NCI-H1105 treated with DMSO at 0.1 percent for 48 hours (cell line): ENCODE results near the gene SOBP.
"Not testable (repeated sequence)": the region's sequence is repeated elsewhere in the genome, so short reads cannot be mapped to it uniquely, and the experiment has no call there.

Source experiments
- DNase-seq: peaks from one replicate; lab custom pipeline; 2025; lab: John Stamatoyannopoulos, UW

Gene SOBP

DNA sequence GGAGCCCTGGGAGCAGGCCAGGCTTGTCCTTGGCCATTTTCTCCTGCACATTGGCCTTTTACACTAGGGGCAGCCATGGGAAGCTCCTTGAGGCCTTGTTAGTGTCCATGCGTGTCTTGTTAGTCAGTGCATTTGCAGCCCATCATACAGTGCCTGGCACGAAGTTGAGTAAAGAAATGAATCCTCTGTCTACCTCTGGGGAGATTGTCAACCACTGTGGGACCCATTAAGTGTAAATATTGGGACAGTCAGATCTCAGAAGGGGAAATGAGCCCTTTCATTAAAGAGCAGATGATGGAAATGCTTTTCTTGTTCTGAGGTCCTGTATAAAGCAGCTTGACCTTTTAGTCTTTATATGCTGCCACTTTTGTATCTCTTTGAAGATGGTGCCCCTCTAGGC, 33.9 kb downstream of the SOBP start:
- DNase-seq: no peak

DNA sequence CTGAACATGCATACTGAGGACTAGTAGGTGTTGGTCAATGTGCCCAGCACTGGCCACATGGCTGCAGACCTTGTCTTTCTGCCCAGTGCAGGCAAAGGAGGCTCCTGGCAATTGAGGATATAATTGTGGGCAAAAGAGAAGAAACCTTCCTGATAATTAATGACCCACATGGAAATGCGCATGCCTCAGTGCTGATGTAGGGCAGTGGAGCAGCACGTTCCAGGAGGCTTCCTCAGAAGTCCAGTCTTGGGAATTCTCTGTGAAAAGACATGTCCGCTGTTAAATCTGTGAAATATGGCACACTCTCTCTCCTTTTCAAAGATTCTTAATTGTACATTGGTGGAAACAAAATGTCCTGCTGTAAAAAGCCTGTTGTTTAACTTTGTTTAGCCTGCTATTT, 34.7 kb downstream of the SOBP start:
- no peak for DNase-seq

GRCh38 chr6:107531868-107532267, 42.0 kb downstream of the SOBP start:
- DNase-seq: no peak

GRCh38 chr6:107532706-107533105, 42.8 kb downstream of the SOBP start:
- no peak for DNase-seq

GRCh38 chr6:107533415-107534059, 43.6 kb downstream of the SOBP start:
- DNase-seq: no peak

DNA sequence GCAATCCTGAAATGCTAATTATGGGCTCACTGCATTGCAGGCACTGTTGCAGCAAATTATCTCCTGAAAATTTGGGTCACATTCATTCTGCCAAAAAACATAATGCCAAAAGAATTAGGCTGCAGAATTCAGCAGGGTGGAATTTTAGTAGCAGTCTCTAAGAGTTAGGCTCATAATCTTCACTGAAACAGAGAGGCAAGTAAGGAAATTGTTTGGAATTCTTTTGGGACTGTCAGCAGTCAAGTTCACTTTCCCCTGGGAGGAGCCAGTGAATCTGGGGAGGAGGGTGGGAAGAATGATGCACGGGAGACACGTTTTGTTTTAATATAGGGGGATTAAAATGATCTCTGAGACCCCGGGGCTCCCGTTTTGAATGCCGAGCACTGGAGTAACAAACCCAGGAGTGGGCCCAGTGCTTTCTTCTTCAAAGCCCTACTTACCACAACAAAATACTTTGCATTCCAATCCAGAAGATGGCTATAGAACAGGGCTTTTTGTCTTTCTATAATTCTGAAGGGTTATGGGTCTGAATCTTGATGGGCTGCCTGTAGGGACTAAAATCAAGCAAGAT, 44.7 kb downstream of the SOBP start:
- DNase-seq: no peak

DNA sequence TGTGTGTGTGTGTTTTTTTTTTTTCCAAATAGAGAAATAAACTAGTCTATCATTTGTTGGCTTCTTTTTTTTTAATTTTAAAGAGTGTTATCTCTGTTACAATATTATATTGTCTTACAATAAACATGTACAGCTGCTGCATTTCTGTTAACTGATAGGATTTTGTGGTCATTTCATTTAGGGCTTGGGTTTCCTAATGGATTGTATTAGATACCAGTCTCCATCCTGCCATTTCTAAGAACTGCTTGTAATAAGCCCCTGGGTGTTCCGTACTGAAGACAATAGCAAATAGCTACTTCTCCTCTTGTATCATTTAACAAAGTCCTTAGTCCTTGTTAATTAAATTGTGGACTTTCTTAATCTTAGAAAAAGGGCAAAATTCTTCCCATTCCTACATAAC, 45.7 kb downstream of the SOBP start:
- no peak for DNase-seq

DNA sequence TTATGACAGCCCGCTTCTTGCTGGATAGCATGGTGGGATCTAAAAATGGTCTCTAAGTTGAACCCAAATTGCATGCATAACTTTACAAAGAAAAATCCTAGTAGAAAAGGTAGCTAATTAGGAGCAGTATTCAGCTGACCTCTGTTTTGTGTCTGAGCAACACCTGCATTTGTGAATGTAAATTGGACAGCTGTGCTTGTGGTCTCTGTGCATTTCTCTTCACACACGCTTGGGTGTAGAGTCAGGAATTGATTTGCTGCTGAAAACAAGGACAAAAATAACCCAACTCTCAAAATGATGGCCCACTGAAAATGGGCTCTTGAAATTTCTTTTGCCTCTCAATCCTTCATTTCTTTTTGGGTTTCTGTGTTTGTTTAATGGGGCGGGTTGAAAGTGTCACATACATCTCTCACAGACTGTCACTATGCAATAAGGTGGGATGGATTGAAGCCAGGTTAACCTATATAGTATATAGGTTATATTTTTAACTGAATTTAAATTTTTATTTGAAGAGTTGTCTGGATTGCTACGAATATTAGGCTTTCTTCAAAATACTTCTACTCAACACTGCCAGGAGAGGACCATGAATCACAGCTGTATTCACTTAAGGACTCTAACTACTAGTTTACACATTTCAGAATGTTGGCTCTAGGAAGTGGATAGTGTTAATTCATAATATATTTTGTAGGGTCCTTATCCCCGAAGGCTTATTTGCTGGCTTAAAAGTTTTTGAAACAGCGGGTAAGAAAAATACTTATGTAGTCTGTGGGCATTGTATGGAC, 46.5 kb downstream of the SOBP start:
- DNase-seq: no peak

DNA sequence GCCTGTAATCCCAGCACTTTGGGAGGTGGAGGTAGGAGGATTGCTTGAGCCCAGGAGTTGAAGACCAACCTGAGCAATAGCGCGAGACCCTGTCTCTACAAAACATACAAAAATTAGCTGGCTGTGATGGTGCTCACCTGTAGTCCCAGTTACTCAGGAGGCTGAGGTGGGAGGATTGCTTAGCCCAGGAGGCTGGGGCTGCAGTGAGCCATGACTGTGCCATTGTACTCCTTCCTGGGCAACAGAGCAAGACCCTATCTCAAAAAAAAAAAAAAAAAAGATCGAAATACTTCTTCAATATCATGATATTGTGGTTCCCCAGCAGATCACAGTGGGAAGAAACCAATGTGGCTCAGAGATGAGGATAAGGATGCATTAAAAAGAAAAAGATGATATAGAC, 47.6 kb downstream of the SOBP start:
- DNase-seq: no peak

DNA sequence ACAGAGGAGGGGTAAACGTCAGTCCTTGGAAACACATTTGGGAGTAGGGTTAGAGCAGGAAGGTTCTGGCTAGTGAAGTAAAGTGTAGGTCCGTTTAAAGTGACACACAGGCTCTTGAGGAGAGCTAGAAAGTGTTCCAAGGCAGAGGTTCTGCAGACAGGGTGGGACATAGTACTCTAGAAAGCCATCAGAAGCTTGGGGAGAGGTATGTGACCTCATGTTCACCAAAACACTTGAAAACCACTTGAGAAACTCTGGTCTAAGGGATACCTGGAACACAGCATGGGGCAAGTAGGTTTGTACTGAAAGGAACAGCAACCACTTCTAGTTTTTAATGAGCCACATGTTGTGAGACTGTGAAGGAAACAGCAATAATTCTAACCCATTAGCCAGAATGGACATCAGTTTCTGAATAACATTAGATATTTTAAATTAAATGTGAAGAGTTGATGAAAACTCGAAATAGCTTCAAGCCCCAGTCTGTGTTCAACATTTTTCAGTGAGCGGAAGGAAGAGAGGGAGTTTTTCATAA, 49.0 kb downstream of the SOBP start:
- DNase-seq: no peak

- DNase-seq: no peak
Observed at GRCh38 chr6:107539409-107539808, 49.5 kb downstream of the SOBP start.

DNA sequence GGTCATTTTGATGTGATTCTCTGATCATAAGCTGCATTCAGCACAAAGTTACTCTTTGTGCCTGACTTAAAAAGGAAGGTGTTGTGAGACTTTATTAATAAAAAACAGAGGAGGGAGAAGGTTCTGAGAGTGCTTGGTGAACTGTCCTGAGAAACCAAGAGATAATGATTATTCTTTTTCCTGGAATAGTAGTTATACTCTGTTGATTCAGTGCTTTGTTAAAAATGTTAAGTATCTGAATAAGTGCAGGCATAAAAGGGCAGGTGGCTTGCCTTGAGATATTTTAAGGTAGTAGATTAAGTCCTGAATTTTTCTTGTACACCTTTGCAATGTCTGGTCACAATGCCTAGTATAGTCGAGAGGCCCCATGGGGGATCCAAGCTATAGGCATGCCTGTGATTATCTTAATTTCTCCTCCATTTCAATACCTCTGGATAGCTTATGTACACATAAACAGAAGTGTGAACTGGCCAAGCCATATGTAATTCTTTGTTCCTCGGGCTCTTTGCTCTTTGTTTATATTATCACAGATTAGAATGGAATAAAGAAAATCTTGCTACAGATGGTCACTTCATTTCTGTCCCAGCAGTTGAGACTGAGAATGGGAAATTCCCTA, 50.0 kb downstream of the SOBP start:
- DNase-seq: no peak

DNA sequence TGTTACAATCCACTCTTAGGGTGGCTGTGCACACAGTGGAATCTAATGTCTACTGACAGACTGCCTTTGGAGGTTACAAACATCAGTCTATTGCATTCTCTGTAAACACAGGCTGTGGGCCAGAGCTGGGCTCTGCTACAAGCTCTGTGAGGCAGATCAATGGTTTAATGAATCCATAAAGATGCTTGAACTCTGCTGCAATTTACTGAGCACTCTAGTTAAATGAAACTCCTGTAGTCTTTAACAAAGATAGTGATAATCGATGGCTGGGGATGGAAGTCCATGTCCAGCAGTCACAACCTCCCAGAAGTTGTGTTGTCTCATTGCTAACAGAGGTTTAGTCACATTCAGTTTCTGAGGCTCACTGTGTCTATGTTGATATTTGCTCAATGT, 50.5 kb downstream of the SOBP start:
- no peak for DNase-seq

DNA sequence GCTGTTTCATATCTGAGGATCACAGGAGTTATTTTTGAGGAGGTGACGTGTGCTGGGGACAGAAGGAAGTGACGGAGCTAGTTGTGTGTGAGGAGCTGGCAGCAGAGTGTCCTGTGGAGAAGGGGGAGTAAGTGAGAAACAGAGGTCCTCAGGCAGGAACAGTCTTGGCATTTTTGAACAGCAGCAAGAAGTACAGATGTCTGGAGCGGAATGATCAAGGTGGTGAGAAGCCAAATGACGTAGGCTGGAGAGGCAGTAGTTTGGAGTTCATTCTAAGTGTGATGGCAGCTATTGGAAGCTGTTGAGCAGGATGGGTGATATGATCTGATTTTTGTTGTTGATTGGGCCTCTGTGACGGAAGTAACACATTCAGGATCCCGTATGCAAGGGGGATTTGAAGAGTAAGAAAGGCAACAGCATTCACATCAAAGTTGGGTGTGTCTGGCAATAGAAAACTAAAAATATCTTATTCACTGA, 52.3 kb downstream of the SOBP start:
- no peak for DNase-seq

DNA sequence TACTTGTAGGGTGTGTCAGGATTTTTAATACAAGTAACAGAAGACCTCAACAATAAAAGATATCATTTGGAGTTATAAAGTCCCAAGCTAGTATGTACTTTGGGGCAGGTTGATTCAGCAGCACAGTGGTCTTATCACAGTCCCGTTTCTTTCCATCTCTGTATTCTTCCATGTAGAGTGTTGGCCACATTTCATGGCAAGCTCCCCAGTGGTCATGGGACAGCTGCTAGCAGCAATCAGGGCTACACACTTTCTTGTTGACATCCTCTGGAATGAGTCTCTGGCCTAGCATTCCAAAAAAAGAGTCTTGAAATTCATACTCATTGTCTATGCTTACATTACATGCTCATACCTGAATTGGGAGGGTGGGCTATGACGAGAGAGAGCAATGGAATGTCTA, 53.2 kb downstream of the SOBP start:
- no peak for DNase-seq

DNA sequence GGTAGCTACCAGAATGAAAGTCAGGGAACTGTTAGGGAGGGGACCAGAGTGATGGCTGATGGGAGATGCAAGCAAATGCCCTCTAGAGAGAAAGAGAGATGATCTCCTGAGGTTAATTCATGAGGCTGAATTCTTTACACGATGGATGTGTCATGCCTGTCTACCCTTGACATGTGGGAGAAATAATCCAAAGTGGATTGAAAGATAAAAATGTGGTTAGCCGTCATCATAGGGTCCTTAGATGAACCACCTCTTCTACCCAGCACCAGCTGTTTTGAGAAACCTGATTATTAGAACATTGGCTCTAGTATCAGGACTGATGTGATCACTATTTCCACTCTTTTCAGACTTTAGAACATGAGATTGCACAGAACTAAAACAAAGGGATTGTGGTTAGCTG, 53.6 kb downstream of the SOBP start:
- no peak for DNase-seq

GRCh38 chr6:107545763-107546162, 55.8 kb downstream of the SOBP start:
- no peak for DNase-seq

GRCh38 chr6:107546691-107547450, 57.0 kb downstream of the SOBP start:
- no peak for DNase-seq

GRCh38 chr6:107547451-107547840, 57.5 kb downstream of the SOBP start:
- no peak for DNase-seq

GRCh38 chr6:107550241-107550840, 60.4 kb downstream of the SOBP start:
- no peak for DNase-seq

- no peak for DNase-seq
Observed at GRCh38 chr6:107550906-107551305, 61.0 kb downstream of the SOBP start.

- DNase-seq: not testable (repeated sequence)
Observed at GRCh38 chr6:107553121-107553520, 63.2 kb downstream of the SOBP start.
